Left renal pelvis (tissue), 4 donors: Measurements from ENCODE around the gene UBL7. TPM values are rescaled to one million over a fixed set of nuclear protein-coding genes. Genes with fewer than 3 reads are reported as not detected.
"Not testable (repeated sequence)": the region's sequence is repeated elsewhere in the genome, so short reads cannot be mapped to it uniquely, and the experiment has no call there.

ENCODE experiments used
- DNase-seq, 4 donors: peaks; one replicate each; pipeline ENCODE4 v3.0.0-alpha.2; 2013; ENCODE audit warnings: low read depth in 4 of 4, low spot score in 3 of 4
- polyA plus RNA-seq, 4 donors: library from polyadenylated mRNA; unstranded; fragments of 120-200 nt; gene quantifications; one replicate each; pipeline ENCODE4 v1.2.1, GENCODE V29; 2013; ENCODE audit not compliant: insufficient read length in 4 of 4

UBL7 gene
- polyA plus RNA-seq, 4 donors = 49.3 to 67.7 (median 63.1) TPM

DNA sequence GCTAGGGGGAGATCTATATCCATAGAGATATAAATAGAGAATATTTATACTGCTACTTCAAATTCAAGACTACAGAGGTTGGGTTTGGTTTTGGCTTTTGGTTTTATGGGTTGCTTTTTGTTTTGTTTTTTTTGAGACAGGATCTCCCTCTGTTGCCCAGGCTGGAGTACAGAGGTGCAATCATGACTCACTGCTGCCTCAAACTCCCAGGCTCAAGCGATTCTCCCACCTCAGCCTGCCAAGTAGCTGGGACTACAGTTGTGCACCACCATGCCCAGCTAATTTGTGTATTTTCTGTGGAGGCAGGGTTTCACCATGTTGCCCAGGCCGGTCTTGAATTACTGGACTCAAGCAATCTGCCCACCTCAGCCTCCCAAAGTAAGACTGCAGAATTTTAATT, 3.9 kb upstream of the UBL7 start:
- DNase-seq = no peak

DNA sequence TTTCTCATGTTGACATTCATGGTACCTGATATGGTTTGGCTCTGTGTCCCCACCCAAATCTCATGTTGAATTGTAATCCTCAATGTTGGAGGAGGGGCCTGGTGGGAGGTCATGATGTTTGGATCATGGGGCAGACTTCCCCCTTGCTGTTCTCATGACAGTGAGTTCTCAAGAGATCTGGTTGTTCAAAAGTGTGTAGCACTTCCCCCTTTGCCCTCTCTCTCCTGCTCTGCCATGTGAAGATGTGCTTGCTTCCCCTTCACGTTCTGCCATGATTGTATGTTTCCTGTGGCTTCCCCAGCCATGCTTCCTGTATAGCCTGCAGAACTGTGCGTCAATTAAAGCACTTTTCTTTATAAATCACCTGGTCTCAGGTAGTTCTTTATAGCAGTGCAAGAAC, 3.3 kb upstream of the UBL7 start:
- no peak for DNase-seq

DNA sequence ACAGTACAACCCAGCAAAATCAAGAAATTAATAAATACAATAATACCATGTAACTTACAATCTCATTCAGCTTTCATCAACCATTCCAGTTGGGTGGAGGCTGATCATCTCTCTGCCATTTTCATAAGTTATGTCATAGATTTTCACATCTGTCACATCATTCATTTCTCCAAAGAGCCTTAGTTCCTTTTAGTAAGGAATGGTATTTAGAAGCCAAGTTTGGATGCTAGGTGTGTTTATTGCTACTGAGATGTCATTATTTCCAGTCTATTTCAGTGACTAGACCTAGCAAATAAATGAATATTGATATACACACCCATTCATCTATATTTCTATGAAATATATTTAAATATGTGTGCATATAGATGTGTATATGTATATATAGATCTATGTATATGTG, 2.7 kb upstream of the UBL7 start:
- DNase-seq = no peak

DNA sequence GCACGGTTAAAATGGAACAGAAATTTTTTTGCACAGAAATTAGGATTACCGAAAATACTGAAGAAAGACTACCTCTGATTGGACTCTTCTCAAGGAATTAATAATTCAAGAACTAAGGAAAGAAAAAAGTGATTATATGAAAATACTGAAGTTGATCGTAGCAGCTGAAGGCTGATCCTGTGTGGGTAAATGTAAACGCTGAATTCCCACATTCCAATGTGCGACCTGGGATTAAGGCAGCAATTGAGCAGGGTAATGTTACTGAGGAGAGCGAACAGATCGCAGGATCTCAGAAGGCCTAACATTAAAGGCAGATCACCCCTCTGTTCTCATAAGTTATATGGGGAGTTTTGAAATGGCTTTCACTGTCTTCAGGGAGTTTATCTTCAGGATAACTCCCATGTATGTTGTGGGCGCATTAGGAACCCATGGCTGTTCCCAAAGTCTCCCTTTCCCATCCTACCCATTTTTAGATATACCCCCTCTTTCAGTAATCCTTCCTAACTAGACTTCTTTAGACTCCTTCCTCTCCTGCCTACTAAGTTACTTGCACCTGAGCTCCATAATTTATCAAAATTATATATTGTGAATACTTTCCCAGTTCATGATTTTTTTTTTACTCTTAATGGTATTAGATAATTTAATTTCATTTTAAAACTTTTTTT, 1.0 kb upstream of the UBL7 start:
- DNase-seq = no peak

DNA sequence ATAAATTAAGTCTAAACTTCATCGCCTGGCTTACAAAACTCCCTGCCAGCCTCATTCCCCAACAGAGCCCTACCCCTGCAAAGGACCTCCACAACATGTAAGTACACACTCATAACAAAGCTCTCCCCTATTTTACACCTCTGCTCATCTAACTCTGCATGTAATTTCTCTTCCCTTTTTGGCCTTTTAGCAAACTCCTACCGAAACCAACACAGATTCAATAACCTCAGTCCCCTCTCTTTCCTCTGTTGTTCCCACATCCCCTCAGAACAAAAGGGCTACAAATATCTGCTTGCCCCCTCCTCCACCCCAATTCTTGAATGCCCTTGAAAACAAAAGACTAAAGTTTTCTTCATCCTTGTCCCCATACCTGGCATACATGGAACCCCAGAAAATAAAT, 662 bp downstream of the UBL7 start:
- DNase-seq = no peak

DNA sequence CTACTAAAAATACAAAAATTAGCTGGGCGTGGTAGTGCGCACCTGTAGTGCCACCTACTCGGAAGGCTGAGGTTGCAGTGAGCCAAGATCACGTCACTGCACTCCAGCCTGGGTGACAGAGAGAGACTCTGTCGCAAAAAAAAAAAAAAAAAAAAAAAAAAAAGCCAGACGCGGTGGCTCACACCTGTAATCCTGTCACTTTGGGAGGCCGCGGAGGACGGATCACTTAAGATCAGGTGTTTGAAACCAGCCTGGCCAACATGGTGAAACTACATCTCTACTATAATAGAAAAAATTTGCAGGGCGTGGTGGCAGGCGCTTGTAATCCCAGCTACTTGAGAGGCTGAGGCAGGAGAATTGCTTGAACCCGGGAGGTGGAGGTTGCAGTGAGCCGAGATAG, 1.2 kb downstream of the UBL7 start:
- not testable (repeated sequence) for DNase-seq

DNA sequence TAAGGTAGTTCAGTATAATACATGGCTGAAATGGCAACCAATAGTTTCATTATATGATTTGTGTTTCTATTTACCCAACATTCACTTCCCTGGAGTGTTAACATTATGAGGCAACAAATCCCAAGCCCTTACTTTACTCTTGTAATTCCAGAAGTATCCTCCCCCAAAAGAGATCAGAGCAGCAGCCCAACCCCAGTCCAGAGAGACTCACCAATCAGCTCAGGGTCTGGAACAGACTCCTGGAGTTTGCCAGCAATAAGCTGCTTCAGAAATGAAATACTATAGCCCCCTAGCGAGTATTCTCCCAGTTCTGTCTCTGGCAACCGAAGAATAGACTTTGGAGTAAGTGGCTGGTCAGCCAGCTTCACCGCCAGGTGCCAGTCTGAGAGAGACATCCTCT, 2.5 kb downstream of the UBL7 start:
- no peak for DNase-seq

DNA sequence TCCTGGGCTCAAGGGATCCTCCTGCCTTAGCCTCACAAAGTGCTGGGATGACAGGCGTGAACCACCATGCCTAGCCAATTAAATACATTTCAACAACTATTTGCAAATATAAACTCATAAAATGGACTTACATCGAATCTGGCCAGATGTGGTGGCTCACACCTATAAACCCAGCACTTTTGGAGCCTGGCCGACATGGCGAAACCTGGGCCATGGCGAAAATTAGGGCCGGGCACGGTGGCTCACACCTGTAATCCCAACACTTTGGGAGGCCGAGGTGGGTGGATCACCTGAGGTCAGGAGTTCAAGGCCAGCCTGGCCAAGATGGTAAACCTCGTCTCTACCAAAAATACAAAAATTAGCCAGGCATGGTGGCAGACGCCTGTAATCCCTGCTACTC, 3.9 kb downstream of the UBL7 start:
- DNase-seq = not testable (repeated sequence)

DNA sequence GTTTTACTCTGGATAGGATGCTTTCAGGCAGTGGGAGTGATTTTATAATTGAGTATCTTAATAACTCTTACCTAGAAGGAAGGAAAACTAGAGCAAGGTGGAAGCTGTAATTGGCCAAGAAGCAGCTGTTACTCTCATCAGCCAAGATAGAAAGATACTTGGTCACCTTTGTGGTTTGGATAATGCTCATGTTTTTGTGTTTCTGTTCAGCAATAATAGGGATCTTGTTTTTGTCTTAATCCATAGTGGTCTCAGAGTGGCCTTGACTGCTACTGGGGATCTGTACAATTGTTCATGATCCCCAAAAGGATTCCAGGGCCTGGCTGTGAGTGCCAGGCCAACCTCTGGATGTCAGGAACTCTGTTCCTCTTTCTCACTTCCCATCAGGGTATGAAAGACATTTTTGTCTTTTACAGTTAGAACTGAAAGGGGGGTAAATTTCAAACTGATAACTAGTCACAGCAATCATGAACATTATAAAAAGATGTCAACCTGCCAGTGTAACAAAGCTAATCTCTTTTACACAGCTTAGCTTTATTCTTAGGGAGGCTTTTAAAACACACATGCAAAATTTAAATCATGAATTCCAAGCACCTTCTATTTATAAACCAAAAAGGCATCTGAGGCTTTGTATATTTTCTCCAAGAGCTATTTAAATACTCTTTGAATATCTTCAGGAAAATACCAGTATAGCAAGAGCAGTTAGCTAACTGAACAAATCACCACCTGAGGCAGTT, 6.0 kb downstream of the UBL7 start:
- DNase-seq = no peak

DNA sequence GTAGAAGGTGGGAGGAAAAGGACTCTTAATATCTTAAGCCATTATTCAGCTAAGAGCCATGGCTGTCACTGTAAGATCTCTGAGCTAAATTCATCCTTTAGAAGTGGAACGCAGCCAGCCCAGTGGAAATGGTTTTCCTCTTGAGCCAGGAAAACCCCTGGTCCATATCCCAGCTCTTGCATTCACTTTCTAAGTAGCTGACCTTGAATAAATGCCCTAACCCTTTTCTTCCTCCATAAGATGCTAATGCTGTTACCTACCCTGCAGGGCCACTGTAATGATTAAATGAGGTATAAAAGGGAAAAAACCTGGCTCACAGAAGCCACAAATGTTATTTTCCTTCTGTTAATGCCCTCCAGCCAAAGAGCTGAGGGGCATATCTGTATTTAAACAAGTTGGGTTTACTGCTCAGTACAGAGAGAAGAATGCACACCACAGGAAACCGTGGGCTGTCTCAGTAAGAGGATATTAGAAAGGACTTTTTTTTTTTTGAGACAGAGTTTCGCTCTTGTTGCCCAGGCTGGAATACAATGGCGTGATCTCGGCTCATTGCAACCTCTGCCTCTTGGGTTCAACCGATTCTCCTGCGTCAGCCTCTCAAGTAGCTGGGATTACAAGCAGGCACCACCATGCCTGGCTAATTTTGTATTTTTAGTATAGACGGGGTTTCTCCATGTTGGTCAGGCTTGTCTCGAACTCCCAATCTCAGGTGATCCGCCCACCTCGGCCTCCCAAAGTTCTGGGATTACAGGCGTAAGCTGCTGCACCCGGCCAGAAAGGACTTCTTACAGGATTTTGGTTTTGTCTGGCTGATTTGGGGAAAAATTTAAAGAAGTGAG, 6.8 kb downstream of the UBL7 start:
- DNase-seq = no peak

DNA sequence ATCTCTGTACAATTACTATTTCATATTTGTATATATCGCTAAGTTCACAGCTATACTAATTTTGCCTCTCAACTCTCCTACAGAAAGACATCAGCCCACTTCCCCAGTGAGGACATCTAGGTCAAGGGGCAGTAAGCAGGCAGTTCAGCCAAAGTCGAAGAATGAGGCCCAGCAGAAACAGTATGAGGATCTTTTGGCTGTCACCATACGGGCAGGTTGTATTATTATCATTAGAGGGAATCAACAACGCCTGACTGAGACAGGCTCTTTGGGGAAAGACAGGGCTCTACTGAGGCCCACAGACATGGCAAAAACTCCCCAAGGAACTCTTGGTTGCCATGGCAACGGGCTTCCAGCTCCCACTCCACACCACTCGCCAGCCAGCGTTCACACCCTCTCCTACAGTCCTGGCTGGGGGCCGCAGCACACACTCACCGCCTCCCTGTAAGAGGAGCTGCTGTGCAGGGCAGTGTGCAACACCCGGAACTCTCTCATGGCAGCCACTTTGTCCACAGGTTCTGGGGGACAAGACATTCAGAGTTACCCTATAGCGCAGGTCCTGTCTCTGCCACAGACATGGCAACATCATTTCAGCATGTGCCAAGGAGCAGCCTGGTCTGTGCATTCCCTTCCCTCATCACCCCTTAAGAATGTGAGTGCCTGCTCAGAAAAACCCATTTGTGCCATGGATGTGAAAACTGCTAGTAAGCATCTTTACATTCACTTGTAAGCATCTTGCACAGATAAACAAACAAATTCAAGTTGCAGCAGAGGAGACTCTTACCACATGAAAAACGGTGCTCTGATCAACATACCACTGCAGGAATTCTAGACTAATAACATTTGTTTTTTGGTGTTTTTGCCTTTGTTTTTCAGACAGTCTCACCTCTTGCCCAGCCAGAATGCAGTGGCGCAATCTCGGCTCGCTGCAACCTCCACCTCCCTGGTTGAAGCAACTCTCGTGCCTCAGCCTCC, 8.8 kb downstream of the UBL7 start:
- no peak for DNase-seq

DNA sequence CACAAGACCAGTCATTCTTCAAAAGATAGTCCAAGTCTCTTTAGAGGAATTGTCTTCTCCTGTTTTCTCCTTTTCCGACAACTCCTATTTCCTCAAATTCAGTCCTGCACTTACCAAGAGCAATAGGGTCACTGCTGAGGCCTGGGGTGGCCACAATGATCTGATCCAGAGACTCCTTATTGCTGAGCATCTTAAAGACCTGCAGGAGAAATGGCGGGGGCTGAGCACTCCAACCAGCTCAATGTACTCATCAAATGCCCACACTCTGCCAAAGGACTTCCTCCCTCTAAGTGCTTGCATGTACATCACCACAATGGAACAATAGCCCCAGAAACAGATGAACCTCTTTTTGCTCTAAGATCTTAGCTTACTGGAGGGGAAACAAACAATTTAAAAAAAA, 9.6 kb downstream of the UBL7 start:
- DNase-seq = no peak

DNA sequence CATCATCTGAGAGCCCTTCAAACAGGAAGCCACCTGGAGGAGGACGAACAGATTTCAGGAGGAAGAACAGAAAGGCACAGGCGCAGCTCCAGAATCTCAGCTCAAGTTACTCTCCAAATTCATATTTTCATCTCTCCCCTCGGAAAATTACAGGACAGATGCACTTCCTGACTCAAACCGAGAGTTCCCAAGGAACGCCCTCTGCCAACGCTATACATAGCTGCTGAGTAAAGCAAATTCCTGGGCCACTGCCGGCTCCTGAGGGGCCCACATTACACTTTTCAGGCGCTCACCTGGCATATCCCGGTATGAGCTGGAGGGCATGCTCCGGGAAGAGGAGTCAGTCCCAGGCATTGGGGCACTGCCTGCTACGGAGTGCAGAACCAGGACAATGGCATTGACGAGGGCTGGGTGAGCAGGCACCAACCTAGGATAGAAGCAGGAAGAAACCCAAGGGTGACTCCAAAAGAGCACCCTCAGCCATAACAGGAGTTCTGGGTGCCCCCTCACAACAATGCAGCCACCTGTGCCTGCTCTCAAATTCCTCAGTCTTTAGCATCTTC, 11.2 kb downstream of the UBL7 start:
- no peak for DNase-seq

DNA sequence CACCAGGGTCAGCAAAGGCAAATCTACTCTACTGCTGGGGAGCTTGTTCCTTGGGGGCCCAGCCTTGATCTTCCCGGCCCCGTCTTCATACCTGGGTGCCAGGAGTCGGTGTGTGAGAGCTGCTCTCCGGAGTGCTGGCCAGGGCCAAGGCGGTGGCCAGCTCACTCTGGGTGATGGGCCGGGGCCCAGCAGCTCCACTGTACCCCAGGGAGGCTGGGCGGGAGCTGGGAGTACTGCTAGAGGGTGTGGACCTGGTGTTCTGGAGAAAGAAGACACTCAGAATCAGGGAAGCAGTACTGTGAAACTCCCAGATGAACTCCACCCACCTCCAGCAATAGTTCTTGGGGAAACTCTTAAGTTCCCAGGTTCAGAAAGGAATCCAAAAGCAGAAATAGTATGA, 11.9 kb downstream of the UBL7 start:
- DNase-seq = no peak

DNA sequence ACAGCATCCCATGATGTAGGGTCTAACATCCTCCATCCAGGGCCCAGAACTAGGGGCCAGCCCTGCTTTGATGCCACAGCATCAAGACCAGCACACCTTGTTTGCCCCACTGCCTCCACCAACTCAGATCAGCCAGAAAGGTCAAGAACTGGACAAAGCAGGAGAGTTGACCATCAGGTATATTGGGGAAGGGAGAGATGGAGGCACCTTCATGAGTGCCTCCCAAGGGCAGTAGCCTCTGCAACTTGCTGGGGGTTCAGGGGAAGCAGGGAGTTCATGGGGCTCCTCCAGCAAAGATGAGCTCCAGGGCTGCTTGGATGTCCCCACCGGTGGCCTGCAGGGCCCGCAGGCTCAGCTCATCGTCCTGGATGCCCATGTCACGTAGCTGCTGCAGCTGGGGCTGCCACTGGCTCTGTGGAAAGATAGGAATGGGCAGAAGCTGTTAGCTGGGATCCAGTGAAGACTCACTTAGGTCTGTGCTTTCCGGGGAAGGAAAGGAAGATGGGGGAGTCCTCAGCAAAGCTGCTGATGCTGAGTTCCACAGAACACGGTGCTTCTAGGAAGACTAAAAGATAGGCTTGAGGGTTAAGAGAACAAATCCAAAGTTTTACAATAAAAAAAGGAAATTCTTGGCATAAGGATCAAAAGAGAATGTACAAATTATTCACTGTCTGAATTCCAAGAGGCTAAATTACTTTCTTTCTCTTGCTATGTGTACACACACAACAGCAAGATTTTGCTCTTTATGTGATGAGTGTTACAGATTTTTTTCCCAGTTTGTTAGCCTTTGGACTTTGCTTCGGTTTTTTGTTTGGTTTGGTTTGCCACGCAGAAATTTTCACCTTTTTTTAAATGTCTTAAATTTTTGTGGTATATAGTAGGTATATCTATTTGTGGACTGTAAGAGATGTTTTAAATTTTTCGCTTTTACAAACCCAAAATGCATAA, 14.9 kb downstream of the UBL7 start:
- no peak for DNase-seq

DNA sequence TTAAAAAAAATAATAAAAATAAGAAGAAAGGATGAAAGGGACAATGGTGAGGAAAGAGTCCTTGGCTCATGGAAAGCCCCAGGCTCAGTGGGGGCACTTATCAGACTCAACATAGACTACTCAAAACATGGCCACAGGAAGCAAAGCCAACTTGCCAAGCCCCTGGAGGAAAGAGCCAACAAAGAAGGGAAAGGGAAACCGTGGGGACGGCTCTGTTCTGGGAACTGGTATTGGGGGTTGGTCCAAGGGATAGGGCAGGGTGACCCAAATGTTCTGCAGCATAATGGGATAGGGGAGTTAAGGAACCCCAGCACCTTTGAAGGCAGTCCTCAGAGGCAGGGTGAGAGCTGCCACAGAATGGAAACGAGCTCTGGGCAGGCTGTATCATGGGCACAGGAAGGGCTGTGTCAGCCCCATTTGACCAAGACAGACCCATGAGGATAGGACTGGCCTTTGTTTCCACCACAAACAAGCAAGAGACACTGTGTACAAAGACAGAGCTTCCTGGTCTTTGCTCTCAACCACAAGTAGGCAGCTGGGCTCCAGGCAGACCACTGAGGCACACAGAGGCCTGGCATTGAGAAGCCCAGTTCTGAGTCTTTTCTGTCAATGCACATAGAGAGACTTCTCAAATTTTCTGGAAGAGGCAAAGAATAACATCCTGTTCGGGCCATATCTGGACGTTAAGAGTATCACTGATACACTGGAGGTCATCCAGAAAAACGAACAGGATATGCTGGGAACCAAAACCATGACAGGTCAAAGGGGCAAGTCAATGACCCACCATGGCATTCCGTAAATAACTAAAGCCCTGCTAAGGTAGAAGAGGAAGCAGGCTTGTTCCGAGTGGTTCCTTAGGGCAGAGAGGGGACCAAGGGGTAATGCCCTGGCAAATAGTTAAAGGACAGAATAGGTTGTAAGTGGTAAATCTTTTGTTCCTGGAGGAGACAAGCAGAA, 16.6 kb downstream of the UBL7 start:
- DNase-seq = no peak

DNA sequence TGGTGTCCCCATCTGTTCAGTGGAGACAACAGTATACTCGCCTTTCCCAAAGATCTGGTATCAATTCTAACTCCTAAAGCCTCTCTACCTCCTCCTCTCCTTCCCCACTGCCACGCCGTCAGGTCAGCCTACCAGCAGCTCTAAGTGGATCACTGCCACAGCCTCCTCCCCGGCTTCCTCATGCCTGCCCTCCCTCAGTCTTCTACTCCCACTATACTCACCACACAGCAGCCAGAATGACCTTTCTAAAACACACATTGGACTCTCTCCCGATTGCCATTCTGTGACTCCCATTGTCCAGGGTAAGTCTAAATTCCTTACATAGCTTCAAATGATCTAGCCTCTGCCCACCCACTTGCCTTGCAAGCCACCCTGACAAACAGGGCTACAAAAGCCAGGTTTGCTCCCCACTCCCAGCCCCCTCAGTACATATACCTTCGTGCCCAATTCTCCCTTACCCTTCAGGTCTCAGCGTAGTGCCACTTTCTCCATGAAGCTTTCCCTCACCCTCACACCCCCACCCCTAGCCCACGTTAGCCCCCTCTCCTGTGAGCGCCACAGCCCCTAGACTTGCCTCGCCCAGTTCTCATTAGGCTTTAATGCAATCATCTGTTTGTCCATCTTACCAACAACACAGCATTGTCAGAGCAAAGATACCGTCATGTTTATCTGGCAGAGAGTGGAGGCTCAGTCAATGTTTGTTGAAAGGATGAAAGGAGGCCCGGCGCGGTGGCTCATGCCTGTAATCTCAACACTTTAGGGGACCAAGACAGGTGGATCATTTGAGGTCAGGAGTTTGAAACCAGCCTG, 17.7 kb downstream of the UBL7 start:
- no peak for DNase-seq
